Right cardiac atrium (tissue), 5 donors: Measurements from ENCODE around the gene SLC12A7. TPM values are rescaled to one million over a fixed set of nuclear protein-coding genes. Genes with fewer than 3 reads are reported as not detected.
"Not testable (repeated sequence)": the region's sequence is repeated elsewhere in the genome, so short reads cannot be mapped to it uniquely, and the experiment has no call there.

Experiments
- ATAC-seq, 2 donors: fragments of 200-7000 bp; cut with Tn5 transposase; one replicate each; pipeline versions ENCODE4 v1.8.0 to v1.9.1; 2020; ENCODE audit warnings: moderate library complexity in 2 of 2, mild to moderate bottlenecking in 1 of 2
- DNase-seq, 3 donors: peaks; one replicate each; pipeline ENCODE4 v3.0.0-alpha.2; 2020
- H3K27ac ChIP-seq: one replicate; pipeline ENCODE4 v1.5.1; 2013; ENCODE audit warnings: mild to moderate bottlenecking, low read length, control low read depth, moderate library complexity
- H3K27me3 ChIP-seq: one replicate; pipeline ENCODE4 v1.6.1; 2013; ENCODE audit not compliant: control insufficient read depth, insufficient read depth
- H3K4me1 ChIP-seq: one replicate; pipeline ENCODE4 v1.6.1; 2013; ENCODE audit warnings: low read length; ENCODE audit not compliant: control insufficient read depth, insufficient read depth
- H3K4me3 ChIP-seq: one replicate; pipeline ENCODE4 v1.5.1; 2013; ENCODE audit warnings: low read length, control low read depth
- H3K9me3 ChIP-seq: one replicate; pipeline ENCODE4 v1.6.1; 2013; ENCODE audit warnings: low read length; ENCODE audit not compliant: control insufficient read depth
- WGBS: extraction: QIAGEN DNeasy Blood & Tissue Kit; methylation state at CpG from one replicate; pipeline ENCODE4 v1.1.7; 2013; 5-methylcytosine and 5-hydroxymethylcytosine counted together
- intact Hi-C, 4 donors: fragments of 100-400 bp; cut with DNase I; formaldehyde crosslinking; loops; one replicate each; pipeline versions ENCODE4 v1.11.0 to v1.14.0; 2022 to 2023
- polyA plus RNA-seq: library from polyadenylated mRNA; stranded (reverse); fragments of 200-250 nt; gene quantifications from one replicate; pipeline ENCODE4 v1.2.3, GENCODE V29; 2013
- total RNA-seq, 4 donors: library from RNA; stranded (reverse); fragmentation: NEBNext Ultra II Directional; extraction: Animal tissue kit (Norgen Biotek cat#: 25700); gene quantifications; one replicate each; pipeline ENCODE4 v1.2.1, GENCODE V29; 2021
- donor health status: healthy with polysubstance abuse.
- donor health status: DM: no; HTN: yes; CAD: no.
- donor health status: DM: no; HTN: no; CAD: no.
- donor health status: DM: no; HTN: yes; CAD: no; lungs with severe emphysema.
- donor health status: DM: yes; HTN: yes; CAD: no.

Gene SLC12A7
- total and polyA plus RNA-seq, 5 donors = 28.5 to 80.5 (median 58.5) TPM

DNA sequence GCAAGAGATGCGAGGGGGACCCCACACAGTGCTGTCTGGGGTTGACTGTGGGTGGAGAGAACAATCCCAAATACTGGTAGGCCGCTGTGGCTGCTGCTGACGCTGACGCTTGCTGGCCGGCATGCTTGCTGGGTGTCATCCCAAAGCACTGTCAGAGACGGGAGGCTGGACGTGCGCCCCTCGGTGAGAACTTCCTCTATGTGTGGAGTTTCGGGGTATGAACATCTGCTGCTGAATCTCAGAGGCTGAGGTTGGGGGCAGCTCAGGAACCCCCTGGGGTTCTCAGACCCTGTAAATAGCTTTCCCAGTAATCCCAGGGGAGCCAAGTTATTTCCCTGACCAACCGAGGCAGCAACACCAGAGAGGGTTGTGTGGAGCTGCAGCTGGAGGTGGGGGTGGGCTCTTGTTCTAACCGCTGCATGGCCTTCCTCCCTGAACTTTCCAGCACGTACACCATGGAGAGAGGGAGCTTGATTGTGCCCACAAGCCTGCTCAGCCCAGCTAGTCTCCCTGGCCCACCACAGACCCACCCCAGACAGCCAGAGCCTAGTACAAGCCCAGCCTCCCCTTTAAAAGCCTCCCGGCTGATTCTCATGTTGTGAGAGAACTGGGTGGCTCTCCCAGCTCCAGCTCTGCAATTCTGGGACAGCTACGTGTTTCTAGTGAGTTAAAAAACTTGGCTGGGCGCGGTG lies 21.8 kb upstream of the SLC12A7 start:
- DNase-seq (peak in 2 of 3 donors; percentile 75 to 81), ATAC-seq (peak in 1 of 2 donors; percentile 13)
- 45% methylated on average over 17 of the region's 17 CpGs for WGBS
- Histone ChIP-seq H3K9me3 (no peaks in the 10 kb centered on the region), H3K4me1 (peaks cover 4% of the 10 kb centered on the region), H3K27ac (no peak overlapping the region), H3K27me3 (no peaks in the 10 kb centered on the region), H3K4me3 (no peak overlapping the region)
- intact Hi-C loops = loop anchor here in 1 of 4 donors (10.0 kb wide), 1 partner anchor 129 kb away; the partner anchor contains the start of gene NKD2

DNA sequence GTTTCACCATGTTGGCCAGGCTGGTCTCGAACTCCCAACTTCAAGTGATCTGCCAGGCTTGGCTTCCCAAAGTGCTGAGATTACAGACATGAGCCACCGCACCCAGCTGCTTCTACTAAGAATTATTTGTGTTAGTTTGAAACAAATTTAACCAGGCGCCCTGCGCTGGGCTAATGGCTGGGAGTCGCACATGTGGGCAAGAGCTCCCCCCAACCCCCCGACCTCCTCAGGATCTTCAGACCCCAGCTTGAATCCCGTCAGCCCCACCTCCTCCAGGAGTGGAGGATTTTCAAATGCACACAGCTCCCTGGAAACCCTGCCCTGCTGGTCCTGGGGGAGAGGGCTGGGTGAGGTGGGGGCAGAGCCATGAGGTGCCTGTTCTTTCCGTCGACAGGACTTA lies 21.2 kb upstream of the SLC12A7 start:
- Histone ChIP-seq H3K4me1 (peaks cover 8% of the 10 kb centered on the region), H3K9me3 (no peaks in the 10 kb centered on the region), H3K4me3 (no peak overlapping the region), H3K27ac (no peak overlapping the region), H3K27me3 (no peaks in the 10 kb centered on the region)
- peak in 1 of 3 donors; percentile 60 for DNase-seq
- intact Hi-C loops = loop anchor here in 1 of 4 donors (10.0 kb wide), 1 partner anchor 128 kb away; the partner anchor contains the start of gene NKD2
- no peak for ATAC-seq
- 79% methylated on average over 9 of the region's 9 CpGs for WGBS

DNA sequence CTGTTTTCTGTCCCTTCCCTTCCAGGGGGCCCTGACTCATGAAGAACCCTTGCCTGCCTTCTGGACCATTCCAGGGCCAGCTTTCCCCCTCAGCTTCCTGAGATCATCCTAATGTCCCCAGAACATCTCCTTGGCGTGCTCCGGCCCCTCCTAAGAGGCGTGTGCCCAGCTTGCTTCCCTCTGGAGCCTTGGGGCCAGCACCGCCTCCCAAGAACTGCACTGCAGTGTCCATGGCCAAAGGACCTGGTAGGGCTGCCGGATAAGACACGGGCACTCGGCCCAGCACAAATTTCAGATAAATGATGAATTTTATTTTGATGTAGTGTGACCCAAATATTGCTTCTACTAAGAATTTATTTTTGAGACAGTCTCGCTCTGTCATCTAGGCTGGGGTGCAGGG lies 20.7 kb upstream of the SLC12A7 start:
- DNase-seq = peak in 2 of 3 donors; percentile 86
- Histone ChIP-seq H3K27me3 (no peaks in the 10 kb centered on the region), H3K27ac (no peak overlapping the region), H3K9me3 (no peaks in the 10 kb centered on the region), H3K4me3 (no peak overlapping the region), H3K4me1 (peaks cover 12% of the 10 kb centered on the region)
- intact Hi-C loops = loop anchor here in 1 of 4 donors (10.0 kb wide), 1 partner anchor 128 kb away; the partner anchor contains the start of gene NKD2
- WGBS = 67% methylated on average over 8 of the region's 8 CpGs
- peak; percentile 47 to 63 for ATAC-seq

DNA sequence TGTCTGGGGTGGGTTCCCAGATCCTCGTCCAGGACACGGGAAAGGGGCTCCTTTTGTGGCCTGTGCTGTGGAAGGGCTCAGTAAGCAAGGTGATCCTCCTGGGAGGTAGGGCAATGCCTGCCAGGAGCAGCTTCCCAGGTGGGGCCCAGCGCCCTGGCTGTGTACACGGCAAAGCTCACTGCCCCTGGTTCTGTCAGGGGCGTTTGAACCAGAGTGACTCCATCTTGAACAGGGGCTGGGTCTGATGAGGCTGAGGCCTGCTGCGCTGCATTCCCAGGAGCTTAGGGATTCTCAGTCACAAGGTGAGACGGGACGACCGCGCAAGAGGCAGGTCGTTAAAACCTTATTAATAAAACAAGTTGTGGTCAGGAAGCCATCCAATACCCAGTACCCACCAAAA lies 19.9 kb upstream of the SLC12A7 start:
- WGBS = 94% methylated on average over 11 of the region's 11 CpGs
- Histone ChIP-seq H3K27ac (no peak overlapping the region), H3K4me3 (no peak overlapping the region), H3K9me3 (no peaks in the 10 kb centered on the region), H3K27me3 (no peaks in the 10 kb centered on the region), H3K4me1 (peaks cover 12% of the 10 kb centered on the region)
- DNase-seq (peak in 2 of 3 donors; percentile 51 to 54), ATAC-seq (no peak)
- intact Hi-C loops = loop anchor here in 1 of 4 donors (10.0 kb wide), 1 partner anchor 127 kb away; the partner anchor contains the start of gene NKD2

DNA sequence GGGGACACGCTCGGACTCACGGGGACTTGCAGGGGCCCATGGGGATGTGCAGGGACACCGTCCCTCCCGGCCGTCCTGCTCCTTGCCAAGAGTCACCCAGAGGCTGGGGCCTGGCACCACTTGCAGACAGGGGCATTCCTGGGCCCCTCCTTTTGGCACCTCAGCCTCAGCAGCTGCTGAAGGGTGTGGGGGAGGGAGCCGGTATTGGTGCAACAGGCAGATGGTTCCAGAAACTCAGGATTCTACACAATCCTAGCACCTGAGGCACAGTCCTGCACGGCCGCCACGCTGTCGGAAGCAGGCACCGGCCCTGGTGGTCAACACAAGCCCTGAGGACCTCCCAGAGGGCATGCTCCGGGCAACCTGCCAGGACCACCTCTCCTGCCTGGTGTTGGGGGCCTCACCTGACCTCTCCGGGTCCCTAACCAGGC lies 19.3 kb upstream of the SLC12A7 start:
- peak in 2 of 3 donors; percentile 72 to 80 for DNase-seq
- Histone ChIP-seq H3K4me1 (peaks cover 12% of the 10 kb centered on the region), H3K9me3 (no peaks in the 10 kb centered on the region), H3K4me3 (no peak overlapping the region), H3K27me3 (no peaks in the 10 kb centered on the region), H3K27ac (no peak overlapping the region)
- 64% methylated on average over 14 of the region's 14 CpGs for WGBS
- peak; percentile 13 to 22 for ATAC-seq
- intact Hi-C loops = loop anchor here in 1 of 4 donors (10.0 kb wide), 1 partner anchor 126 kb away; the partner anchor contains the start of gene NKD2

DNA sequence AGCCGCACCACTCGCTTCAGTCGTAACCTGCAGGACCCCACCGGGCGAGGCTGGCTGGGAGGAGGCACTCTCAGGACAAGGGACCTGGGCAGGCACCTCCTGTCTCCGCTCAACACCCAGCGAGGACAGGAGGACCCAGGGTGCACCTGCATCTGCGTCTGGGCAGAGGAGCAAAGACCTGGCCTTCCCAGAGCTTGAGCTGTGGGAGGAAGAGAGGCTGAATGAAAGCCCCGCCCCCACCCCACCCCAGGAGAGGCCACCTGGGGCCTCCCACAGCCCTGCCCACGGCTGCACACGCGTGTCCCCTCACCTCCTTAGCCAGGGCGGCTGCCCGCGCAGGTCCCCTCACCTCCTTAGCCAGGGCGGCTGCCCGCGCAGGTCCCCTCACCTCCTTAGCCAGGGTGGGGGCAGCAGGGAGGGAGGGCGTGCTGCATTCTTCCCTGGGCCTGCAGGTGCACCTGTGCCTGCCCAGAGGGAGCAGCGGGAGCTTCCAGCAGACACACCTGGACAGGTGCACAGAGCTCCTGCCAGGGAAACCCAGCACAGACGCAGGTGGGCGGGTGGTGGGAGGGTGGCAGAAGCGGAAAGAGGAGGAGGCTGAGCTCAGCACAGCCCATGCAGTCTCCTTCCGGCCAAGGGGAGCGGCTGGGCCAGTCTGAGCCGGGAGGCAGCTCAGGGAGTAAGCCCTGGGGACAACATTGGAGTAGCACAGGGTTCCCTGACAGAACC lies 18.5 kb upstream of the SLC12A7 start:
- DNase-seq (peak in 1 of 3 donors; percentile 41), ATAC-seq (peak; percentile 2 to 6)
- Histone ChIP-seq H3K4me1 (peaks cover 12% of the 10 kb centered on the region), H3K9me3 (no peaks in the 10 kb centered on the region), H3K27me3 (no peaks in the 10 kb centered on the region), H3K4me3 (no peak overlapping the region), H3K27ac (no peak overlapping the region)
- intact Hi-C loops = loop anchor here in 1 of 4 donors (10.0 kb wide), 1 partner anchor 126 kb away; the partner anchor contains the start of gene NKD2
- 78% methylated on average over 26 of the region's 26 CpGs for WGBS

DNA sequence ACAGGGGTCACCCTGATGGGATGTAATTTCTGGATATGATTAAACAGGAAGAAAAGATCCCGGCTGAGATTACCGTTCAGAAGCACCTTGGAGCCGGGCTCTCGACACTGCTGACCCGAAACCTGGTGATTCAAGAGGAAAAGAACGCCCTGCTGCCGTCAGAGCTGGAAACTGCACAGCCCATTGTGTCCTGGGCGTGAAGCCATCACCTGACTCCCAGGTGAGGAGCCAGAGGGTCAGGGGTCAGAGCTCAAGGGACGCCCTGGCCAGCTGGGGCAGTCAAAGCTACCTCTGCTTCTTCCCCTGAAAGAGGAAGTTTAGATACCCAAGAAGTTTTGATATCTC lies 17.8 kb upstream of the SLC12A7 start:
- WGBS = 75% methylated on average over 9 of the region's 9 CpGs
- Histone ChIP-seq H3K9me3 (no peaks in the 10 kb centered on the region), H3K27me3 (no peaks in the 10 kb centered on the region), H3K4me3 (no peak overlapping the region), H3K27ac (no peak overlapping the region), H3K4me1 (peaks cover 12% of the 10 kb centered on the region)
- intact Hi-C loops = loop anchor here in 2 of 4 donors (5.0 to 10.0 kb wide), 2 partner anchors 125 to 127 kb away; partner anchors contain the start of gene NKD2 (in 1 of the 2)
- DNase-seq (peak in 1 of 3 donors; percentile 43), ATAC-seq (no peak)

DNA sequence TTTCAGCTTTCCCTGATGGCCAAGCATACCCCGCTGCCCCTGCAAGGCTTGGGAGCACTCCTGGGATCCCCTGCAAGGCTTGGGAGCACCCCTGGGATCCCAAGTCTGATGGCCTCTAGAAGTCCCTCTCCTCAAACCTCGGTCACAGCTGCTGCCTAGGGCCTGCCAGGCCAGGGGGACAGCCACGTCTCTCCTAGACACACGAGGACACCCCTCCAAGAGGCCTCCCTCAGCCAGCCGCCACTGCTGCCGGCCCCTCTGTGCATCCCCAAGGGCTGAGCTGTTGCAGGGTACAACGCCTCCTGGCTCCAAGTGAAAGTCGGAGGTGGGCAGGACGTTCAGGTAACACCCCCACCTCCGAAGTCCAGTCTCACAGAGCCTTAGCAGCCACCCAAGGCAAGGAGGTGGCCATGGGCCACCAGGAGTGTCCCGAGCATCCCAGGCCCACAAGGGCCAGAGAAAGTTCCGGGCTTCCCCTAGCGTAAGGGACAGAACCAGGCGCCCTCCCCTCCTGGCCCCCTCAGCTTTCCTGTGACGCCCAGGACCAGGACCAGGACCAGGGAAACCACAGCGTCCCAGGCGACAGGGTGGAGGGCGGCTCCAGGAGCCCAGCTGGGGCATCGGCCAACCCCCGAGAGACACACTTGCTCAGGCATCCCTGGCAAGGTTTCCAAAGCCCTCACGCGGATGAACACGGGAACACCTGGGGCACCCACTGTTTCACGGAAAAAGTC lies 17.3 kb upstream of the SLC12A7 start:
- H3K27me3 ChIP-seq = no peaks in the 10 kb centered on the region
- DNase-seq (peak in 1 of 3 donors; percentile 44), ATAC-seq (no peak)
- H3K27ac ChIP-seq = no peak overlapping the region
- peaks cover 12% of the 10 kb centered on the region for H3K4me1 ChIP-seq
- H3K9me3 ChIP-seq = no peaks in the 10 kb centered on the region
- intact Hi-C loops = loop anchor here in 1 of 4 donors (5.0 kb wide), 1 partner anchor 127 kb away; no protein-coding TSS in a partner anchor
- no peak overlapping the region for H3K4me3 ChIP-seq
- 82% methylated on average over 24 of the region's 24 CpGs for WGBS

DNA sequence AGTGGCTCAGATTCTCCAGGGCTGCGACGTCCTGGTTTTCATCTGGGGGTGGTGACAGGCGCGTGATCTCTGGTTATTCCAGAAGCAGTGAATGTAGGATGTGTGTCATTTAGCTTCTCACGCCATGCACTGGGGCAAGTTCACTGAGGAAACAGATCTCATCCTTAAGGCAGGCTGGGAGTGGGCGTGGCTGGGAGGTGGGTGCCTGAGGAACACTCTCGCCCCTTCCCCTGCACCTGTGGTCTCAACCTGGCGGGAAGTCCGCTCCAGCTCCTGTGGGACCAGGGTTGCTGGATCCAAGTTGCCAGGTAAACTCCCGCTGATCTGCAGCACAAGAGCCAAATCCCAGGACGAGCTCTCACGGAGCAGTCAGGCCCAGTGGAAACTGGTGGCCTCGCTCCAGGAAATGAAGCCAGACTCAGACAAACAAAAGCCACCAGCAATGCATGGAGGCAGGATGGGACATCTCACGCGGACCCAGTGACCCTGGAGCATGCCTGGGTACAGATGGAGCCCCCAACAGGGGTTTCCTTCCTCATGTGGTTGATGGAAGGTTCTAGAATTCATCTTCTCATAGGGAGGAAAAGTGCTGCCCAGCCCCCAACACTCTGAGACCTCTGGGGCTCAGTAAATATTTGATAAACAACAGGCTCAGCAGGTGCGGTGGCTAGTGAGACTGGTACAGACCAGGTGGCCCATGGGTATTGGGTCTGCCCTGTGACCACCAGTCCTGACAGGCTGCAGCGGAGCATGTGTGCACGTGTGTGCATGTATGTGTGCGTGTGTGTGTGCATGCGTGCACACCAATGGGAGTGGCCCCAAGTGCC lies 16.3 kb upstream of the SLC12A7 start:
- WGBS = 42% methylated on average over 20 of the region's 20 CpGs

DNA sequence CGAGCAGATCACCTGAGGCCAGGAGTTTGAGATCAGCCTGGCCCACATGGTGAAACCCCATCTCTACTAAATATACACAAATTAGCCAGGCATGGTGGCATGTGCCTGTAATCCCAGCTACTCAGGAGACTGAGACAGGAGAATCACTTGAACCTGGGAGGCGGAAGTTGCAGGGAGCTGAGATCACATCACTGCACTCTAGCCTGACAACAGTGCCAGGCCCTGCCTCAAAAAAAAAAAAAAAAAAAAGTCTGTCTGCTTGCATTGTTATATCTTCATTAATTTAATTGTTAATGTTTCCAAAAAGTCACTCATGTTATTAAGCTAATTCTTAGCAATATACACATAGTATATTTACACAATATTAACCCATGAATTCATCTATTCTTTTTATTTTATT lies 13.8 kb upstream of the SLC12A7 start:
- not testable (repeated sequence) for H3K4me3 ChIP-seq, DNase-seq
- 89% methylated on average over 2 of the region's 2 CpGs for WGBS

More for the DNA sequence above, 16.3 kb upstream of the SLC12A7 start:
- DNase-seq (peak in 2 of 3 donors; percentile 78 to 81), ATAC-seq (peak; percentile 2 to 24)
- intact Hi-C loops = loop anchor here in 1 of 4 donors (5.0 kb wide), 1 partner anchor 126 kb away; no protein-coding TSS in a partner anchor
- no peaks in the 10 kb centered on the region for H3K9me3 ChIP-seq
- no peak overlapping the region for H3K4me3 ChIP-seq
- H3K4me1 ChIP-seq = peaks cover 15% of the 10 kb centered on the region
- no peaks in the 10 kb centered on the region for H3K27me3 ChIP-seq
- H3K27ac ChIP-seq = peak overlapping the region; percentile 13

More for the DNA sequence above, 13.8 kb upstream of the SLC12A7 start:
- H3K27me3 ChIP-seq, H3K9me3 ChIP-seq, H3K27ac ChIP-seq, ATAC-seq: not testable (repeated sequence)
- intact Hi-C loops = loop anchor here in 1 of 4 donors (5.0 kb wide), 1 partner anchor 123 kb away; no protein-coding TSS in a partner anchor
- peaks cover 11% of the 10 kb centered on the region for H3K4me1 ChIP-seq
